PC-3 (cell line): ENCODE results near the gene KIAA1191. TPM values are rescaled to one million over a fixed set of nuclear protein-coding genes. Genes with fewer than 3 reads are reported as not detected.

Experiments used
- ATAC-seq: fragments of 200-7000 bp; cut with Tn5 transposase; 2 replicates; pipeline ENCODE4 v1.9.1; 2020; ENCODE audit warnings: mild to moderate bottlenecking, moderate library complexity
- BruUV-seq: library from RNA; stranded (reverse); fragments of 400-500 nt; replicated peaks from 2 replicates; lab custom pipeline; 2021; lab: Mats Ljungman, UMichigan
- CTCF ChIA-PET: fragments of 300-600 bp; sonication (Branson Sonifier 250); formaldehyde crosslinking; loops from one replicate; lab custom pipeline; 2022; ENCODE audit warnings: antibody characterized with exemption; lab: Charles Lee
- POLR2A ChIA-PET: fragments of 300-600 bp; sonication (Branson Sonifier 250); formaldehyde crosslinking; loops from one replicate; lab custom pipeline; 2022; ENCODE audit warnings: antibody characterized with exemption; ENCODE audit not compliant: unreplicated experiment; lab: Charles Lee
- DNase-seq: peaks from one replicate; pipeline ENCODE4 v3.0.0-alpha.2; 2015
- H2AFZ ChIP-seq: fragments of 300-600 bp; sonication (generic); 2 replicates; pipeline ENCODE4 v1.6.0; 2016; ENCODE audit warnings: antibody characterized with exemption, low read length
- H3F3A ChIP-seq: fragments of 300-600 bp; sonication (generic); one replicate; pipeline ENCODE4 v1.6.0; 2017; ENCODE audit warnings: antibody characterized with exemption, low read length, control low read depth, mild to moderate bottlenecking; ENCODE audit not compliant: unreplicated experiment
- H3K27ac ChIP-seq: fragments of 300-600 bp; sonication (generic); 2 replicates; pipeline ENCODE4 v1.5.1; 2016; ENCODE audit warnings: mild to moderate bottlenecking, low read length
- H3K27me3 ChIP-seq: fragments of 300-600 bp; sonication (generic); 2 replicates; pipeline ENCODE4 v1.6.1; 2016; ENCODE audit warnings: low read length, mixed read lengths
- H3K36me3 ChIP-seq: fragments of 300-600 bp; sonication (generic); 2 replicates; pipeline ENCODE4 v1.6.1; 2016; ENCODE audit warnings: low read depth, mixed run types, low read length, mixed read lengths
- H3K4me1 ChIP-seq: fragments of 300-600 bp; sonication (generic); 2 replicates; pipeline ENCODE4 v1.5.1; 2016; ENCODE audit warnings: low read length; ENCODE audit not compliant: insufficient read depth
- H3K4me2 ChIP-seq: fragments of 300-600 bp; sonication (generic); 2 replicates; pipeline ENCODE4 v1.6.0; 2016; ENCODE audit warnings: low read length
- H3K4me3 ChIP-seq: fragments of 300-600 bp; sonication (generic); 2 replicates; pipeline ENCODE4 v1.5.1; 2016; ENCODE audit warnings: mild to moderate bottlenecking, low read length, mixed read lengths
- H3K79me2 ChIP-seq: fragments of 300-600 bp; sonication (generic); 2 replicates; pipeline ENCODE4 v1.6.1; 2017; ENCODE audit warnings: low read length, mixed read lengths
- H3K9ac ChIP-seq: fragments of 300-600 bp; sonication (generic); 2 replicates; pipeline ENCODE4 v1.6.0; 2016; ENCODE audit warnings: mild to moderate bottlenecking, low read length
- H3K9me2 ChIP-seq: fragments of 300-600 bp; sonication (generic); replicated peaks from 2 replicates; pipeline ENCODE4 v1.6.1; 2016; ENCODE audit warnings: mixed run types, low read length, mixed read lengths
- H3K9me3 ChIP-seq: fragments of 300-600 bp; sonication (generic); 2 replicates; pipeline ENCODE4 v1.6.1; 2016; ENCODE audit warnings: low read length, mixed read lengths
- H4K20me1 ChIP-seq: fragments of 300-600 bp; sonication (generic); 2 replicates; pipeline ENCODE4 v1.6.1; 2016; ENCODE audit warnings: low read length, mixed read lengths
- EZH2 ChIP-seq: fragments of 300-600 bp; sonication (generic); IDR thresholded peaks from one replicate; pipeline ENCODE4 v1.6.1; 2017; ENCODE audit warnings: antibody characterized with exemption, mild to moderate bottlenecking, low read length; ENCODE audit not compliant: unreplicated experiment
- EZH2phosphoT487 ChIP-seq: fragments of 300-600 bp; sonication (generic); IDR thresholded peaks from 2 replicates; pipeline ENCODE4 v1.6.1; 2018; ENCODE audit warnings: mild to moderate bottlenecking, antibody characterized with exemption, low read length, borderline replicate concordance
- intact Hi-C: fragments of 100-400 bp; cut with micrococcal nuclease; formaldehyde crosslinking; loops from 2 replicates; pipeline ENCODE4 v1.9.0; 2023
- total RNA-seq: library from RNA; depleted of rRNA; stranded (reverse); fragments of >200 nt; gene quantifications from 2 replicates; pipeline ENCODE4 v1.2.3, GENCODE V29; 2014
- TF ChIP-seq, protein P1 (sequence below): fragments of 300-600 bp; sonication (generic); conservative IDR thresholded peaks from 2 replicates; pipeline ENCODE4 v1.5.1; 2017; ENCODE audit warnings: antibody characterized with exemption, low read depth, mild to moderate bottlenecking, low read length

Gene KIAA1191
- total RNA-seq, 1 experiment from 2014 or later, result 81.1 TPM

DNA sequence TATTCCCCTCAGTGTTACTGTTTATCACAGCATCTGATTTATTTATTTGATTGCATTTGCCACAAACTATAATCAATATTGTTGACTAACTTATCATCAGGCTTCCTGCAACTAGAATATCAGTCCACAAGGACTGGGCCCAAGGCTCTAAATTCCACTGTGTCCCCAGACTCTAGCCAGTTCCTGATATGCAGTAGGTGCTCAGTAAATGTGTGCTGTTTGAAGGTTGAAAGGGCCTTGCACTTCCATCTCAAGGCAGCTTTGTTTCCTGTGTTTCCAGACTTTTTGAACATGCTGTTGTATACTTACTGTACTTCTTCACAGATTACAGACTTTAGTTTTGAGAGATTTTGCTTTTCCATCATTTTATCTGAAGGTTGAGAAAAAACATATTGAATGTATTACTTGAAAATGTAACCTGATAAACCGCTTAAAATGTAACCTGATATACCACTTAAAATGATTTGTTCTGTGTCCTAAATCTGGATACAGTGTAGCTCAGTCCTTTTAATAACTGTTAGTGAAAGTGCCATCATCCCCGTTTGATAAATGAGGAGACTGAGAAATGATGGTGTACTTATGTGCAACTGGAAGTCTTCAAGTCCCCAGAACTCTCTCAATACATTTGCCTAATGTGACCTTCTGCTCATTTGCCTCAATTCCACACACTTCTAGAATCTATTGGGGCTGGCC lies 18.7 kb downstream of the KIAA1191 start:
- ChIA-PET POLR2A (no interaction called here), CTCF (no interaction called here)
- H3F3A ChIP-seq, result no peaks in the 10 kb centered on the region
- no peak overlapping the region for H3K4me2 ChIP-seq
- H3K4me3 ChIP-seq, result no peak overlapping the region
- H2AFZ ChIP-seq, result no peak overlapping the region
- no peaks in the 10 kb centered on the region for H3K9me2 ChIP-seq
- ATAC-seq (no peak), DNase-seq (no peak)
- no peaks in the 10 kb centered on the region for H3K4me1 ChIP-seq
- H4K20me1 ChIP-seq, result no peaks in the 10 kb centered on the region
- H3K9ac ChIP-seq, result no peak overlapping the region
- H3K9me3 ChIP-seq, result no peaks in the 10 kb centered on the region
- H3K79me2 ChIP-seq, result no peaks in the 10 kb centered on the region
- intact Hi-C loops, result no loop called here
- TF ChIP-seq, protein P1, sequence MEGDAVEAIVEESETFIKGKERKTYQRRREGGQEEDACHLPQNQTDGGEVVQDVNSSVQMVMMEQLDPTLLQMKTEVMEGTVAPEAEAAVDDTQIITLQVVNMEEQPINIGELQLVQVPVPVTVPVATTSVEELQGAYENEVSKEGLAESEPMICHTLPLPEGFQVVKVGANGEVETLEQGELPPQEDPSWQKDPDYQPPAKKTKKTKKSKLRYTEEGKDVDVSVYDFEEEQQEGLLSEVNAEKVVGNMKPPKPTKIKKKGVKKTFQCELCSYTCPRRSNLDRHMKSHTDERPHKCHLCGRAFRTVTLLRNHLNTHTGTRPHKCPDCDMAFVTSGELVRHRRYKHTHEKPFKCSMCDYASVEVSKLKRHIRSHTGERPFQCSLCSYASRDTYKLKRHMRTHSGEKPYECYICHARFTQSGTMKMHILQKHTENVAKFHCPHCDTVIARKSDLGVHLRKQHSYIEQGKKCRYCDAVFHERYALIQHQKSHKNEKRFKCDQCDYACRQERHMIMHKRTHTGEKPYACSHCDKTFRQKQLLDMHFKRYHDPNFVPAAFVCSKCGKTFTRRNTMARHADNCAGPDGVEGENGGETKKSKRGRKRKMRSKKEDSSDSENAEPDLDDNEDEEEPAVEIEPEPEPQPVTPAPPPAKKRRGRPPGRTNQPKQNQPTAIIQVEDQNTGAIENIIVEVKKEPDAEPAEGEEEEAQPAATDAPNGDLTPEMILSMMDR, result no peak
- no peak for TF ChIP-seq EZH2
- no TSS peak for BruUV-seq
- H3K36me3 ChIP-seq, result peaks cover 23% of the 10 kb centered on the region; the same call in 1 of the 2 replicates
- no peaks in the 10 kb centered on the region for H3K27me3 ChIP-seq
- H3K27ac ChIP-seq, result no peak overlapping the region

DNA sequence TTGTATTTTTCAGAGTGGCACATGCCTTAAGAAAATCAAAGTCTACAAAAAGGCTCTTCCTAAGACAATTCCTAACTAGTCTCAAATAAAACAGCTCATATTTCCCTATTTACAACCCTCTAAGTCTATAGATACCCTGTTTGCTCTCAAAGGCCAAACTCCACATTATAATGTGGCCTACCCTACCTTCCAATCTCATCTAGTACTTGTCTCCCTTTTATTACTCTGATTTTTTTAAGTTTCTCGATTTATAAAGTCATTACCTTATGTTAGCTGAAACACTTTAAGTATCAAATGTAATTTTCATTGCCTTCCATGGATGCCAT lies 19.4 kb downstream of the KIAA1191 start:
- CTCF ChIA-PET, result no interaction called here
- peaks cover 18% of the 10 kb centered on the region; the same call in 1 of the 2 replicates for H3K36me3 ChIP-seq
- H3F3A ChIP-seq, result no peaks in the 10 kb centered on the region
- DNase-seq (no peak), ATAC-seq (no peak)
- H3K4me1 ChIP-seq, result no peaks in the 10 kb centered on the region
- TF ChIP-seq EZH2 (no peak), EZH2phosphoT487 (no peak)
- TF ChIP-seq, protein P1, result no peak
- no peaks in the 10 kb centered on the region for H4K20me1 ChIP-seq
- no peaks in the 10 kb centered on the region for H3K79me2 ChIP-seq
- POLR2A ChIA-PET, result no interaction called here
- H3K27me3 ChIP-seq, result no peaks in the 10 kb centered on the region
- intact Hi-C loops, result no loop called here
- H3K4me2 ChIP-seq, result no peak overlapping the region
- H3K9ac ChIP-seq, result no peak overlapping the region
- no TSS peak for BruUV-seq
- H3K9me3 ChIP-seq, result no peaks in the 10 kb centered on the region
- no peak overlapping the region for H3K27ac ChIP-seq
- no peaks in the 10 kb centered on the region for H3K9me2 ChIP-seq
- no peak overlapping the region for H3K4me3 ChIP-seq
- no peak overlapping the region for H2AFZ ChIP-seq
